HEK293 (cell line): ENCODE data around the gene FBXO5.

Source experiments
- CTCF ChIA-PET: fragments of 350-600 bp; formaldehyde crosslinking; extraction: SDS; loops from one replicate; lab custom pipeline; 2021; ENCODE audit warnings: antibody characterized with exemption; lab: Yijun Ruan, JAX
- POLR2A ChIA-PET: fragments of 300-600 bp; formaldehyde crosslinking; extraction: SDS; loops from one replicate; lab custom pipeline; 2020; ENCODE audit warnings: antibody characterized with exemption, inconsistent platforms; lab: Yijun Ruan, JAX
- H3K27ac ChIP-seq: fragments of 200-500 bp; sonication (Bioruptor generic); 2 replicates; pipeline ENCODE4 v1.5.1; 2014; ENCODE audit warnings: low read depth, low read length, control low read depth, inconsistent platforms; ENCODE audit errors: extremely low read depth
- H3K36me3 ChIP-seq, 2 experiments: fragments of 200-500 bp in 1 of 2; sonication (Bioruptor generic) in 1 of 2; 1 replicate in 1 of 2; 2 replicates in 1 of 2; pipeline ENCODE4 v1.5.1; 2014 to 2017; ENCODE audit warnings: inconsistent platforms in 2 of 2, low read length in 2 of 2; ENCODE audit not compliant: control insufficient read depth in 2 of 2, insufficient read depth in 1 of 2
- H3K4me1 ChIP-seq: fragments of 200-500 bp; sonication (Bioruptor generic); 2 replicates; pipeline ENCODE4 v1.5.1; 2014; ENCODE audit warnings: mild to moderate bottlenecking, low read length, inconsistent platforms; ENCODE audit not compliant: control insufficient read depth, insufficient read depth
- H3K4me3 ChIP-seq: 2 replicates; pipeline ENCODE4 v1.5.1; 2011; ENCODE audit warnings: low read depth, mild to moderate bottlenecking, control low read depth, low read length, moderate library complexity
- H3K9me3 ChIP-seq: fragments of 200-500 bp; sonication (Bioruptor generic); 2 replicates; pipeline ENCODE4 v1.5.1; 2014; ENCODE audit warnings: low read depth, low read length, inconsistent platforms; ENCODE audit not compliant: control insufficient read depth, insufficient read depth
- BCL6B ChIP-seq: fragments of 450-650 bp; formaldehyde crosslinking; IDR thresholded peaks from 2 replicates; pipeline ENCODE4 v1.5.1; 2017; ENCODE audit warnings: missing biosample characterization, missing genetic modification characterization
- GLI4 ChIP-seq: fragments of 450-650 bp; formaldehyde crosslinking; IDR thresholded peaks from 2 replicates; pipeline ENCODE4 v1.5.1; 2016; ENCODE audit warnings: missing biosample characterization, missing genetic modification characterization
- HOXC10 ChIP-seq: sonication (generic); formaldehyde crosslinking; IDR thresholded peaks from 2 replicates; pipeline ENCODE4 v1.8.1; 2023; ENCODE audit warnings: mild to moderate bottlenecking, missing genetic modification reagents
- KLF7 ChIP-seq: fragments of 450-650 bp; formaldehyde crosslinking; IDR thresholded peaks from 2 replicates; pipeline ENCODE4 v1.5.1; 2016; ENCODE audit warnings: missing biosample characterization, missing genetic modification characterization, borderline replicate concordance
- KLF8 ChIP-seq: fragments of 450-650 bp; formaldehyde crosslinking; IDR thresholded peaks from 2 replicates; pipeline ENCODE4 v1.5.1; 2016; ENCODE audit warnings: missing biosample characterization, missing genetic modification characterization
- PBX3 ChIP-seq: sonication (generic); formaldehyde crosslinking; IDR thresholded peaks from 2 replicates; pipeline ENCODE4 v1.8.1; 2022; ENCODE audit warnings: mild to moderate bottlenecking, moderate library complexity, missing genetic modification reagents
- REPIN1 ChIP-seq: fragments of 450-650 bp; formaldehyde crosslinking; IDR thresholded peaks from 2 replicates; pipeline ENCODE4 v1.5.1; 2017; ENCODE audit warnings: missing biosample characterization, missing genetic modification characterization, low read depth
- ZFP37 ChIP-seq: fragments of 450-650 bp; formaldehyde crosslinking; IDR thresholded peaks from 2 replicates; pipeline ENCODE4 v1.5.1; 2016; ENCODE audit warnings: missing biosample characterization, missing genetic modification characterization
- ZIC2 ChIP-seq: fragments of 450-650 bp; formaldehyde crosslinking; IDR thresholded peaks from 2 replicates; pipeline ENCODE4 v1.5.1; 2016; ENCODE audit warnings: missing biosample characterization, missing genetic modification characterization
- ZNF175 ChIP-seq: fragments of 450-650 bp; formaldehyde crosslinking; IDR thresholded peaks from 2 replicates; pipeline ENCODE4 v1.5.1; 2016; ENCODE audit warnings: missing biosample characterization, missing genetic modification characterization
- ZNF266 ChIP-seq: fragments of 450-650 bp; formaldehyde crosslinking; IDR thresholded peaks from 2 replicates; pipeline ENCODE4 v1.5.1; 2016; ENCODE audit warnings: missing biosample characterization, missing genetic modification characterization, low read depth
- ZNF362 ChIP-seq: fragments of 450-650 bp; formaldehyde crosslinking; IDR thresholded peaks from 2 replicates; pipeline ENCODE4 v1.5.1; 2016; ENCODE audit warnings: missing biosample characterization, missing genetic modification characterization
- ZNF391 ChIP-seq: fragments of 450-650 bp; formaldehyde crosslinking; IDR thresholded peaks from 2 replicates; pipeline ENCODE4 v1.5.1; 2016; ENCODE audit warnings: low read depth, missing biosample characterization, missing genetic modification characterization, borderline replicate concordance
- ZNF423 ChIP-seq: fragments of 450-650 bp; formaldehyde crosslinking; IDR thresholded peaks from 2 replicates; pipeline ENCODE4 v1.5.1; 2016; ENCODE audit warnings: missing biosample characterization, missing genetic modification characterization
- ZNF624 ChIP-seq: fragments of 450-650 bp; formaldehyde crosslinking; IDR thresholded peaks from 2 replicates; pipeline ENCODE4 v1.5.1; 2017; ENCODE audit warnings: missing biosample characterization, missing genetic modification characterization
- TF ChIP-seq, protein P1 (sequence below): fragments of 450-650 bp; formaldehyde crosslinking; IDR thresholded peaks from 2 replicates; pipeline ENCODE4 v1.5.1; 2016; ENCODE audit warnings: missing biosample characterization, missing genetic modification characterization, borderline replicate concordance
- TF ChIP-seq, protein P2 (sequence below): fragments of 450-650 bp; formaldehyde crosslinking; IDR thresholded peaks from 2 replicates; pipeline ENCODE4 v1.5.1; 2016; ENCODE audit warnings: missing biosample characterization, missing genetic modification characterization, low read depth

FBXO5 gene

DNA sequence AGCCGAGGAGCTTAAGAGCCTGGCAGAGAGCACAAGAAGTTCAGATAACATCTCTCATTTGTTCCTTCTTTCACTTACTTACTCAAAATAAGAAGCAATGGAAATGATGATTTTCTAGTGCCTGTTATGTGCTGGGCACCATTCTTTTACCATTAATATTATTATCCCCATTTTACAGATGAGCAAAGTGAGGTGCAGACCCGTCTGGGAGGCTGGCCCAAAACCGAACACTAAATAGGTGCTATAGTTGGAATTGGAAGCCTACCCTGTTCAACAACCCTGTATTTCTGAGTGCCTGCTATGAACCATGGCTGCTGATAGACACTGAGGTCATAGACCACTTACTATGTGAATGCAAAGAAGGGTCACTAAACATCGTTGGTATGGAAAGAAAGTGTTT, 44.6 kb upstream of the FBXO5 start:
- H3K4me1 ChIP-seq = peaks cover 8% of the 10 kb centered on the region; the same call in 1 of the 2 replicates
- H3K4me3 ChIP-seq = no peak overlapping the region
- H3K9me3 ChIP-seq = no peaks in the 10 kb centered on the region
- TF ChIP-seq ZNF175 (no peak), KLF7 (no peak), ZIC2 (tag by site-specific recombination) (no peak), ZFP37 (no peak), BCL6B (tag by site-specific recombination) (no peak), ZNF423 (tag by site-specific recombination) (no peak), ZNF391 (tag by site-specific recombination) (no peak), ZNF624 (no peak), PBX3 (CRISPR knock-in tag) (no peak), ZNF266 (no peak), HOXC10 (CRISPR knock-in tag) (no peak), ZNF362 (tag by site-specific recombination) (no peak), GLI4 (tag by site-specific recombination) (no peak), KLF8 (tag by site-specific recombination) (no peak), REPIN1 (tag by site-specific recombination) (no peak)
- TF ChIP-seq, protein P1, sequence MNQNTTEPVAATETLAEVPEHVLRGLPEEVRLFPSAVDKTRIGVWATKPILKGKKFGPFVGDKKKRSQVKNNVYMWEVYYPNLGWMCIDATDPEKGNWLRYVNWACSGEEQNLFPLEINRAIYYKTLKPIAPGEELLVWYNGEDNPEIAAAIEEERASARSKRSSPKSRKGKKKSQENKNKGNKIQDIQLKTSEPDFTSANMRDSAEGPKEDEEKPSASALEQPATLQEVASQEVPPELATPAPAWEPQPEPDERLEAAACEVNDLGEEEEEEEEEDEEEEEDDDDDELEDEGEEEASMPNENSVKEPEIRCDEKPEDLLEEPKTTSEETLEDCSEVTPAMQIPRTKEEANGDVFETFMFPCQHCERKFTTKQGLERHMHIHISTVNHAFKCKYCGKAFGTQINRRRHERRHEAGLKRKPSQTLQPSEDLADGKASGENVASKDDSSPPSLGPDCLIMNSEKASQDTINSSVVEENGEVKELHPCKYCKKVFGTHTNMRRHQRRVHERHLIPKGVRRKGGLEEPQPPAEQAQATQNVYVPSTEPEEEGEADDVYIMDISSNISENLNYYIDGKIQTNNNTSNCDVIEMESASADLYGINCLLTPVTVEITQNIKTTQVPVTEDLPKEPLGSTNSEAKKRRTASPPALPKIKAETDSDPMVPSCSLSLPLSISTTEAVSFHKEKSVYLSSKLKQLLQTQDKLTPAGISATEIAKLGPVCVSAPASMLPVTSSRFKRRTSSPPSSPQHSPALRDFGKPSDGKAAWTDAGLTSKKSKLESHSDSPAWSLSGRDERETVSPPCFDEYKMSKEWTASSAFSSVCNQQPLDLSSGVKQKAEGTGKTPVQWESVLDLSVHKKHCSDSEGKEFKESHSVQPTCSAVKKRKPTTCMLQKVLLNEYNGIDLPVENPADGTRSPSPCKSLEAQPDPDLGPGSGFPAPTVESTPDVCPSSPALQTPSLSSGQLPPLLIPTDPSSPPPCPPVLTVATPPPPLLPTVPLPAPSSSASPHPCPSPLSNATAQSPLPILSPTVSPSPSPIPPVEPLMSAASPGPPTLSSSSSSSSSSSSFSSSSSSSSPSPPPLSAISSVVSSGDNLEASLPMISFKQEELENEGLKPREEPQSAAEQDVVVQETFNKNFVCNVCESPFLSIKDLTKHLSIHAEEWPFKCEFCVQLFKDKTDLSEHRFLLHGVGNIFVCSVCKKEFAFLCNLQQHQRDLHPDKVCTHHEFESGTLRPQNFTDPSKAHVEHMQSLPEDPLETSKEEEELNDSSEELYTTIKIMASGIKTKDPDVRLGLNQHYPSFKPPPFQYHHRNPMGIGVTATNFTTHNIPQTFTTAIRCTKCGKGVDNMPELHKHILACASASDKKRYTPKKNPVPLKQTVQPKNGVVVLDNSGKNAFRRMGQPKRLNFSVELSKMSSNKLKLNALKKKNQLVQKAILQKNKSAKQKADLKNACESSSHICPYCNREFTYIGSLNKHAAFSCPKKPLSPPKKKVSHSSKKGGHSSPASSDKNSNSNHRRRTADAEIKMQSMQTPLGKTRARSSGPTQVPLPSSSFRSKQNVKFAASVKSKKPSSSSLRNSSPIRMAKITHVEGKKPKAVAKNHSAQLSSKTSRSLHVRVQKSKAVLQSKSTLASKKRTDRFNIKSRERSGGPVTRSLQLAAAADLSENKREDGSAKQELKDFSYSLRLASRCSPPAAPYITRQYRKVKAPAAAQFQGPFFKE (tag by site-specific recombination) = no peak
- TF ChIP-seq, protein P2, sequence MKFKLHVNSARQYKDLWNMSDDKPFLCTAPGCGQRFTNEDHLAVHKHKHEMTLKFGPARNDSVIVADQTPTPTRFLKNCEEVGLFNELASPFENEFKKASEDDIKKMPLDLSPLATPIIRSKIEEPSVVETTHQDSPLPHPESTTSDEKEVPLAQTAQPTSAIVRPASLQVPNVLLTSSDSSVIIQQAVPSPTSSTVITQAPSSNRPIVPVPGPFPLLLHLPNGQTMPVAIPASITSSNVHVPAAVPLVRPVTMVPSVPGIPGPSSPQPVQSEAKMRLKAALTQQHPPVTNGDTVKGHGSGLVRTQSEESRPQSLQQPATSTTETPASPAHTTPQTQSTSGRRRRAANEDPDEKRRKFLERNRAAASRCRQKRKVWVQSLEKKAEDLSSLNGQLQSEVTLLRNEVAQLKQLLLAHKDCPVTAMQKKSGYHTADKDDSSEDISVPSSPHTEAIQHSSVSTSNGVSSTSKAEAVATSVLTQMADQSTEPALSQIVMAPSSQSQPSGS (tag by site-specific recombination) = no peak
- TF ChIP-seq, all 188 proteins: peak for 0
- Histone ChIP-seq H3K36me3 (no peaks in the 10 kb centered on the region), H3K27ac (no peak overlapping the region)
- POLR2A ChIA-PET = no interaction called here
- CTCF ChIA-PET = interaction anchor here (0.7 to 1.4 kb wide), 6 partner anchors 34 to 398 kb away, joined by 3 to 6 read pairs (median 4); no protein-coding TSS in a partner anchor
